Stimulated activated CD8-positive, alpha-beta memory T cell treated with anti-CD3 and anti-CD28 coated beads, Interleukin-2, amount 100 ng/mL, for 1 hour (primary cell): ENCODE measurements around the gene FGF1.

Experiments used
- DNase-seq, 2 donors: peaks; one replicate each; pipeline ENCODE4 v3.0.0-alpha.2; 2020; ENCODE audit warnings: low read depth in 2 of 2

The FGF1 gene

DNA sequence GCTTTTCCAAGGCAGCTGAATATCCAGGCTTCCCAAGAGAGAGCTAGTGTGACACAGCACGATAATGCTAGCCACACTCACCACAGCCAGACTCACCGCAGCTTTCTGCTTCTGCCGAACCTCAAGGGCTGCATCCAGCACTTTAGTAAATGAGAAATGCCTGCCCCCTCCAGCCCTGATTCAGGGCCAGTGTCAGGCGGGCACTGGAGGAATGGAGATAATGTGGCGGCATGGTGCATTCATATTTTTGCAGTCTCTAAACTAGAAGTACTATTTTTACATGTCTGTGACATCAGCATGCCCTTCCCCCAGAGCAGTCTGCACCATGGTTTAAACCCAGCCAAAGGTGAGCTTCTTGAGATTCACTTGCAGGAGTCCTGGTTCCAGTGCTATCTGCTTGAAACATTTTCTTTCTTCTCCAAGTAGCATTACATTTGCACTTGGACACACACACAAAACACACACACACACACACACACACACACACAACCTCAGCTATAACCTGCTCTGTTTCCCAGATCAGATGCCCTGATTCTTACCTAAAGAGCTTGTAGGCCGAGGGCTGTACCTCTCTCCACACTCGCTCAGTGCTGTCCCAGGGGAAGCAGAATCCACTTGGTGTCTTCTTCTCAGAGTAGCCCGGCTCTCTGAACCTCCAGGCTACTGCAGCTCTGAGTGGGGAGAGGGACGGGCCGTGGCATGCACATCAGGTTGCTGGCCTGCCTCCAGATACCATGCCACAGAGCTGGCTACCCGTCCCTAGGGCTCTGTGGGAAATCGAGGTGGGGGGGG lies at the start of gene FGF1:
Gene FGF1 (minus strand): TSS at position 673 of the 792 bp plus-strand sequence. CDS start 71,963 bp downstream, outside the sequence.
- no peak for DNase-seq

DNA sequence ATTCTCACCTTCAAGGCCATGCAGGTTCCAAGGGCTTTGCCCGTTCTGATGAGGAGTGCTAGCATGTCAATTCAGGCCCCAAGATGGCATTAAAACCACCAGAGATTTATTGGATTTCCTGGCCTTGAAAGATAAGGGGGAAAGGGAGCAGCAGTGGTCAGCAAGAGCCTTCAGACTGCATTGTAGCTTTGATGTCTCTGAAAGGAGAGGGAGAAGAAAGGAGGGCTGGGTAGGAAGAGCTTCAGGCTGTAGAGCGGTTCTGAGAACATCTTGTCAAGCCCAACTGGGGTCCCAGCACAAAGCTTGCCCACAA lies 41.8 kb upstream of the FGF1 start:
- DNase-seq: no peak

DNA sequence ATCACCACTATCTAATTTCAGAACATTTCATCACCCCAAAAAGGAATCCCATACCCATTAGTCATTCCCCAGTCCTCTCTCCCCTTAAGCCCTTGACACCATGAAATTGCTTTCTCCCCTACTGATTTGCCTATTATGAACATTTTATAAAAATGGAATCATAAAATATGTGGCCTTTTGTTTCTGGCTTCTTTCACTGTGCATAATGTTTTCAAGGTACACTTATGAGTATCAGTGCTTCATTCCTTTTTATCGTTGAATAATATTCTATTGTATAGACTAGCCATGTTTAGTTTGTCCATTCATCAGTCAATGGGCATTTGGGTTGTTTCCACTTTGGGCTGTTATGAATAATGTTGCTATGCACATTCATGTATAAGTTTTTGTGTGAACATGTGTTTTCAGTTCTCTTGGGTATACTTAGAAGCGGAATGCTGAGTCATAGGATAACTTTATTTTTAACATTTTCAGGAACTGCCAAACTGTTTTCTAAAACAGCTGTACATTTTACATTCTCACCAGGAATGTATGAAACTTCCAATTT lies 40.4 kb upstream of the FGF1 start:
- no peak for DNase-seq

DNA sequence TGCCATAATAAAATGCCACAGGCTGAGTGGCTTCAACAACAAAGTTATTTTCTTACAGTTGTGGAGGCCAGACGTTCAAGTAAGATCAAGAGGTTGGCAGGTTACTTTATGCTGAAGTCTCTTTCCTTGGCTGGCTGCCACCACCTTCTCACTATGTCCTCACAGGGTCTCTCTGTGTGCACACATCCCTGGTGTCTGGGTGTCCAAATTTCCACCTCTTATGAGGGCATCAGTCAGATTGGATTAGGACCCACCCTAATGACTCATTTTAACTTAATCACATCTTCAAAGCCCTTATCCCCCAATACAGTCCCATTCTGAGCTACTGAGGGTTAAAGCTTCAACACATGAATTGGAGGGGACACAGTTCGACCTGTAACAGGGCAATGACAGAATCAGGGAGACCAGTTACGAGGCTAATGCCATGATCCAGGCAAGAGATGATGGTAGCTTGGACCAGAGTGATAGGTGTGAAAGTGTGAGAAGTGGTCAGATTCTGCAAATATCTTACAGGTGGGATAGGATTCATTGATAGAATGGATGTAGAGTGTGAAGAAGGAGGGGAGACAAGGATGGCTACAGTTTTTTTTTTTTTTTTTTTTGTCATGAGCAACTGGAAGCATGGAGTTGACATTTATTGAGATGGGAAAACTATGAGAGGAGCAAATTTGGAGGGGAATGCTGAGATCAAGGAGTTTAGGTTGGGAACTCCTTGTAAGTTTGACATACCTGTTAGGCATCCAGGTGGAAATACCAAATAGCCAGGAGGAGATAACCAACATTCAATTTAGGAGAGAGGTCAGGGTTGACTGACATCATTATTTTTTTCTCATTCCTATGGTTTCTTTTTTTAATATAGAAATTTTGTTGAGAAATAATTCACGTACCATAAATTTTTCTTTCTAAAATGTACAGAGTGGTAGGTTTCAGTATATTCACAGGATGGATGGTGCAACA lies 39.6 kb upstream of the FGF1 start:
- no peak for DNase-seq

DNA sequence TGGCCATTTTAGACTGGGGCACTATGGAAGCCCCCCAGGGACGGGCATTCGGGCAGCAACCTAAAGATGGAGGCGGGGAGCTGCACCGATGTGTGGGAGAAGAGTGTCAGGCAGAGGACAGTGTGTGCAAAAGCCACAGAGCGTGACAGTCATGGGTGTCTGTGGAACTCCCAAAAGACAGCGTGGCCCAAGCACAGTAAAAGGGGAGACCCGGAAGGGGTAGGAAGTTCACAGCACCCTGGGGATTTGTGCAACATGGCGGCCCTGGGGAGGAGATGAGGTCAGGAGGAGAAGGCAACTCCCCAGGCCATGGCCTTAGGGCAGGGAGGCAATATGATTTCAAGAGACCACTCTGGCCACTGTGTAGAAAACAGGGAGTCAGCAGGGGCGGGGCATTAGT lies 38.9 kb upstream of the FGF1 start:
- DNase-seq: no peak

DNA sequence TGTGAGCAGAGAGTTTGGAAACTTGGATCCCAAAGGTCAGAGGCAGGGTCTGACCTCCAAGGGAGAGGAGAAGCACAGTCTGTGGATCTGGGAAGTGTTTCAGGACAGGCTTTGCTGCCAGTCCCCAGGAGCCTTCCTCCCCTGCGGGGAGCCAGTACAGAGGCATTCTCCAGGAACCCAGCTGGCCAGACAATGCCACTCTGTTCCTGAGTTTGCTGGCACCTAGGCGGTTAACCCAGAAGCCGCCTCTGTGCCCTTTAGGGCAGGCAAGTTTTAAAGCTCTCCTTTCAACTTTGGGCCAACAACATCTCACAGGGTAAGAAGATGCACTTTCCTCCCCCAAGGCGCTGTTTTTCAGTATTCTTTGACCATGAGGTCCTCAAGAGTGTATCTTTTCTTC lies 37.0 kb upstream of the FGF1 start:
- no peak for DNase-seq

DNA sequence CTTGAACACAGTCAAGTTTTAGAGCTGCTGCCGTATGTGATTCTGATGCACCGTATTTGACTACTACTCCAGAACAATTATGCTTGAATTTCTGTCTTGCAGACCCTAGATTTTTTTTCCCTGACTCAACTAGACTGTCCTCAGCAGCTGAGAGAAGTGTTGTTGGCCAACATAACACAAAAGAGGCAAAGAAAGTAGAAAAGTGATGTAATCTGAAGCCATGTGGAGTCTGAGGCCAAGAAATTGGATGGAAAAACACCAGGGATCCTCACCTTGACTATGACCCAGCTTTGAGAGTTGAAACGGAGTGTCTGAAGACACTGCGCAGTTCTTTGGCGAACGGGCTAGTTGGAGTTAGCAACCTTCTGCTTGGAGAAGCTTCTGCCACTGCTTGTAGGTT lies 36.3 kb upstream of the FGF1 start:
- DNase-seq: no peak

DNA sequence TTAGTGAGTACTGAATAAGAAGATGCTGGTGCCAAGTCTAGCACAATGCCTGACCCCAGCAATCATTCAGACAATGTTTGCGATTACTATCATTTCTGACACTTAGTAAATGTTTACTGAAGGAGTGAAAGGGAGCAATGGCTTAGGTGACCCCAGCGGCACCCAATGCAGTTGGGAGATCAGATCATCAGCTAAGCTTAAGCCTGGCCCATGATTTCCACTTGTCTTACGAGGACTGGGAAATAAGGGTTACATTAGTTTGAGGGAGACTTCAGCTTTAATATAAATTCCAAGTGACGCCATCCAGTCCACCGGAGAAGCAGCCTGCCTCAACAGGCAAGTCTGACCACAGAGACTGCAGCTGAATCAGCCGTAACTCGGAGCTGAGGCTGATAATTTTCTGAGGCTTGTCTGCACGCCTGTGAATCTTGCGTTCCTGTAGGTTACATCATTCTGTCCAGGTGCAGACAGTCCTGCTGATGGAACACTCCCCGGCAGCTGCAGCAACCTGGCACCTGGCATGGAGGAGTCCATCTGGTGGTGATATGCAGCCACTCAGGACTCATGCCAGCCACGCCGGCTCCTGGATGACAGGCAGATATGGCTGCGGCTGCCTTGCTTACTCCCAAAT lies 34.9 kb upstream of the FGF1 start:
- DNase-seq: no peak

DNA sequence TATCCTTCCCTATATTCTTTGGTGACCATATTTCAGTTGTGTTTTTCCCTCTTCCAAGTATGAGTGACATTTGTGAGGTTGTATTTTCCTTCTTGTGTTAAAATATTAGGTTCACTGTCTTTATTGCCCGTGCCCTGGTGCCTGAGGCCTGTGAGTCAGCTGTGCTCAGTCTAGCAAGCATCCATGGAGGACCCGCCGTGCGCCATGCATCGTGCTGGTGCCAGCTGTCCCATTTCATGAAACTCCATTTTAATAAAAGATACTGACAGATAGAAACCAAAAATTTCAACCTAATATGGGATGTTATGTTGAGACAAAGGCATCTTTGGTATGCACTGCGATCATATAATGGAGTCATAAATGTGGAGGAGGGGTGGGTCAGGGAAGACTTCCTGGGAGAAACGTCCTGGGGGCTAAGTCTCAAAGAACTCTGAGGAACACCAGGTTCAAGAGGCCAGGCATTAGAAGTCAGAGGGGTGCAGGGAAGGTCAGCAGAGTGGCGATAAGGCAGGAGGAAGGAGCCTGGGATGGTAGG lies 34.0 kb upstream of the FGF1 start:
- DNase-seq: no peak

DNA sequence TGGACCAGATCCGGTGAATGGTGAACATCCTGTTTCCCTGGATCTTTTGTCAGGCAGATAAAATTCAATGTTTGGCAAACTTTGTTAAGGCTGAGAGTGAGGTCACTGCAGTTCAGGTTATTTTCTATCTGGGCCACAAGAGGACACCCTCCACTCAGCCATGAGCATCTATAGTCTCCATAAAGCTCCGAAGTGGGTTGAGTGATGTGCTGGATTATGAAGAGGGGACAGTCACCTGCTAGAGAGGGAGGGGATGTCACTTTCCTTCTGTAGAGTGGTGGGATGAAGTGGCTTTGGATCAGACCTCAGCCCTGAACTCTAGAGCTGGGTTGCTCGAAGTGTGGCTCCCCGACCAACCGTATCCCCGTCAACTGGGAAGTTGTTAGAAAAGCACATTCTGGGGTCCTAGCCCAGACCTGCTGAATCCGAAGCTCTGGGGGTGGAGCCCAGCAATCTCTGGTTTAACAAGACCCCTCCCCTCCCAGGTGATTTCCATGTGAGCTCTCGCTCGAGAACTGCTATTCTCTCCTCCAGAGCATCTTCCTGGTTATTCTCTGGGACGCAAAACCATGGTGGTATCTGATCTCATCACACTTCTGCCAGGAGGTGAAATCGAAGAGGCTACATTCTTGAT lies 31.8 kb upstream of the FGF1 start:
- DNase-seq: no peak

DNA sequence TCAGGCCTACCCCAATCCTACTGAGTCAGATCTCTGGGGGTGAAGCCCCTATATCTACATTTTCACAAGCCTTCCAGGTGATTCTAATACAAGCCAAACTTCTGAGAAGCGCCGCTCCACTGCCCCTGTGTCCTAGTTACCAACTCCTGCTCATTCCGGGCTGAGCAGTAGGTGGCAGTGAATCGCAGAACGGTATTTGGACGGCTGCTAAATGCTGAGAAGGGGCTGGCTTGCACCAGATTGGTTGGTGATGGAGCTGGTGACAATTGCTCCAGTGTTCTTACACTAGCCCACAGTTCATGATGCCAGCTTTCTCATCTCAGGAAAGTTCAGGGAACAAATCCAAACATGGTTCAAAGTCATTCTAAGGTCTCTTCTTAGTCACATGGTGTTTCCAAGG lies 31.1 kb upstream of the FGF1 start:
- no peak for DNase-seq

DNA sequence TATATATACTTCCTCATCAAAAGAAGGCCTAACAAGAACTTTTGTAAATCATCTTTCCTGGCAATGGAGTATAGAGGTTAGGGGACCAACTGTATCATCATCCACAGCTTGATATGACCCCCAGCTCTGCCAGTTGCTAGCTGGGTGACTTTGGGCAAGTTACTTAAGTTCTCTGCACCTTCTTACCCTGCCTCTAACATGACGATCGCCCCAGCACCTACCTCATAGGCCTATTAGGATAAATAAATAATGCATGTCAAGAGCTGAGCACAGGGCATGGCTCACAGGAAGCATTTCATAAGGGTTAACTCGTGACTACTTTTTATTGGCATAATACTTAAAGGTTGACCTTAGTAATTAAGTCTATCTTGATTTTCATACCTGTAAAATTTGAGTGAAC lies 29.4 kb upstream of the FGF1 start:
- DNase-seq: no peak

DNA sequence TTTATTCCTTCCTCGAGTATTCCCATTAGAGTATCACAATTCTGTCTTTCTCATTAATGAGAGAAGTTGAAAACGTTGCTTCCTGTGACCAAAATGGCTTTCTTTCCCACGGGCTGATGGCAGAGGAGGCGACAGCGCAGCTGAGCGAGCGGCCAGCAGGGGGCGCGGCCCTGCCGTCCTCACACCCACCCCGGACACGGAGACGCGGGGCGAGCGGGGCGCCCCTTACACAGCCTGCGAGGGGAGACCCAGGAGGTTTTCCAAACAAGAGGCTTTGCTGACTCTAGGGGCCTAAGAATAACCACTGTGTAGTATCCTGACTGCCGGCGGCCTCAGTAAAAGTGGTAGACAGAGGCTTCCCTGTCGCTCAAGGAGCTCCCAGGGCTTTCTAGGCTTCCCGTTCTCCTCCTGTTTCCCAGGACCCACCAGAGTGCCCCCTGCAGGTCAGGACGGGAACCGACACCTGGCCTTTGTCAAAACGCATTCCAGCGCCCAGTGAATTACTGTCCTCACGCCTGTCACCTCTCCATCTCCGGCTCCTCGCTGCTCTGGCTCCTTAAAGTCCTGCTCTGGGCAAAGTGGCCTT lies 27.3 kb upstream of the FGF1 start:
- peak; percentile 69 to 76 for DNase-seq

DNA sequence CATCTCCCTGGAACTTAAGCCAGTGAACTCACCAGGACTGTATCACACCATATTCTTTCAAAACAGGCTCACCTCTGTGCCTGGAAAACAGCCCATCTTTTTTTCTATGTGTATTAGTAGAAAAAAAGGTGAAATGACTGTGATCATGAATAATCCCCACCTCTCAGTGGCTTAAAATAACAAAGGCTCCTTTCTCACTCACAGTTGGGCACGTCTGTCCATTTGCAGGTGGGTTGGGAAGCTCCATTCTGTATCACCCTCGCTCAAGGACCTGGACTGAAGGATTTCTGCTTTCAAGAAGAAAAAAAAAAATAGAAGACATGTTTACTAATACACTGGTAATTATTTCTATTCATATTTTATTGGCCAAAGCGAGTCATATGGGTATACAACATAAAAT lies 17.3 kb upstream of the FGF1 start:
- no peak for DNase-seq

DNA sequence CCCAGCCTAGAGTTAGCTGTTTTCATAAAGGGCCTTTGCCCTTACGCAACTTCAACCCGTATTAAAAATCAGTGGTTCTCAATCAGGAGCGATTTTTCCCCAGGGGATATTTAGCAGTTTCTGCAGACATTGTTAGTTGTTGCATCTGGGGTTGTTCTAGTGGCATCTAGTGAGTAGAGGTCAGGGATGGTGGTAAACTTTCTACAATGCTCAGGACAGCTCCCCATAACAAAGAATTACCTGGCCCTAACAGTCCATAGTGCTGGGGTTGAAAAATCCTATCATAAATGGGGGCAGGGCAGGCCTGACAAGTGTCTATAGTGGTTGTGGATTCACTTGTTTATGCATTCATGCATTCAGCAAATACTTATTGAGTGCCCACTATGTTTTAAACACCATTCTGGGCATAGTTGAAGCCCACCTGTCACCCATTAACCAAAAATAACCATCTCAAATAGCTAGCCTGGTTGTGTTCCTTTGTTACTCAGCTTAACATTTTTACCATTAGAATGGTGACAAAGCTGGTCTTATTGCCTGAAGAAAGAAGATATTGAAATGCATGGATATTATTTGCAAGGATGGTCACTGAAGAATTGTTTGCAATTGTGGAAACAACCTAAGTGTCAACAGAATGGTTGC lies 15.9 kb upstream of the FGF1 start:
- DNase-seq: no peak

DNA sequence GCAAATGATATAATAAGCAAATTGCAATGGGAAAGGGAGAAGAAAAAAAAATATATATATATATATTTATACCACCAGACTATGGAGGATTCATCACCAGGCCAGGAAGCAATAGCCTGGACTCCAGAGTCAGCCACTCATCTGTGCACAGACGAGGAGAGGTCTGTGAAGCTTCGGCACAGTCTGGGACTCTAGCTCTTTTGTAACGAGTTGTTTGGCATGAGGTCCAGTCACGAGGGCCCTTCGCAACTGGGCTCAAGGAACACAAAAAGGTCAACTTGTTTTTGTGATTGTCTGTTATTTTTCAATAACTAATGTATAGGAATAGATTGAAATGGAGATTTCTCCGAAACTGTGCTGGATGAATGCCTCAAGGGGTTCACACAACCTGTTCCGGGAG lies 14.7 kb upstream of the FGF1 start:
- no peak for DNase-seq

DNA sequence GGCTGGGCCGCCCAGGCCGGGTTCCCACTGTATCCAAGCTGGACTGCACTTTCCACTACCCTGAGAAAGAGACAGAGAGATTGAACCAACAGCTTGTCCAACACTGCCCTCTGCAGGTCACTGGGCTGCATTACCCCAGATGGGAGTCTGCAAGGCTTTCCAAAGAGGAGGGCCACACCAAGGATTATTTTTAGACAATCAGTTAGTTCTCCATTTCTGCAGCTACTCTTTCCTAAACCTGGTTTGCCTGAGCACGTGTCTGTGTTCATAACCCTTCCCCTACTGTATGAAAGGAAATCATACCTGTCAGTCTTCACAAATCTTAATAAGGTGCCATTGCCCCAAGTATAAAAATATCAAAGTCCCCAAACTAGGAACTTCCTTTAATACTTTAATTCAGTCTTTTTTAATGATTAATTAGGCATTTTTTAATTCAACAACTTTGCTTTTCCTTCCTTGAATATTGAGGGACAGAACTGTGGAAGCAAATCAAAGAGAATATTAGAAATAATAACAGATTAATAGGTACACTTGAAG lies 13.4 kb upstream of the FGF1 start:
- peak; percentile 39 to 53 for DNase-seq

DNA sequence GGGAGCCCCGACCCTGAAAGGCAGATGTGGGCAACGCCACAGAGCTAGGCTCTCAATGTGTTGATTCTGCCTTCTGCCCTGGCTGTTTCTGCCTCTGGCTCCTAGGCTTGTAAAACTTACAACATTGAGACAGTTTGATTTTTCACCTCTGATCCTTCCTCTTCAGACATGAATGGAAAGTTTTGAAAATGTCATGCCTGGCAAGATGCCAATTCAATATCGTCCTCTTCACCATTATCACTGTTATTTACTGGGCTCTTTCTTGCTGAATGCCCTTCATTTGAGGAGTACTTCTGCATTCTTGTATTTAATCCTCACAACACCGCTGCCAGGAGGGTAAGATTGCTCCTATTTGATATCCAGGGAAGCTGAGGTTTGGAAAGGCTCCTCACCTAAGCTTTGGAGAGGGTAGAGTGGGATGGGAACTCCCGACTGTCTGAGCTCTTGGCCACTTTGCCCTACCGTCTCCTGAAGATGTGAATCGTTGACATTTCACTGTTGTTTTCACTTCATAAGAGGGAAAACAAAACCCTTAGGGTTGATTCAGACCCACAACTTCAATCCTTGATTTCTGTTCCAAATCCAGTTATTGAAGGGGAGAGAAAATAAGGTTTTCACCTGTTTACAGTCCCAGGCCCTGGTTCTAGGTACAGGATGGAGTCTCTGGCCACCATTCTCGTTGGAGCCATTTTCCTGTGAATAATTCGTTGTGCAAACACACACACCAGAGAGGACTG lies 12.7 kb upstream of the FGF1 start:
- no peak for DNase-seq

DNA sequence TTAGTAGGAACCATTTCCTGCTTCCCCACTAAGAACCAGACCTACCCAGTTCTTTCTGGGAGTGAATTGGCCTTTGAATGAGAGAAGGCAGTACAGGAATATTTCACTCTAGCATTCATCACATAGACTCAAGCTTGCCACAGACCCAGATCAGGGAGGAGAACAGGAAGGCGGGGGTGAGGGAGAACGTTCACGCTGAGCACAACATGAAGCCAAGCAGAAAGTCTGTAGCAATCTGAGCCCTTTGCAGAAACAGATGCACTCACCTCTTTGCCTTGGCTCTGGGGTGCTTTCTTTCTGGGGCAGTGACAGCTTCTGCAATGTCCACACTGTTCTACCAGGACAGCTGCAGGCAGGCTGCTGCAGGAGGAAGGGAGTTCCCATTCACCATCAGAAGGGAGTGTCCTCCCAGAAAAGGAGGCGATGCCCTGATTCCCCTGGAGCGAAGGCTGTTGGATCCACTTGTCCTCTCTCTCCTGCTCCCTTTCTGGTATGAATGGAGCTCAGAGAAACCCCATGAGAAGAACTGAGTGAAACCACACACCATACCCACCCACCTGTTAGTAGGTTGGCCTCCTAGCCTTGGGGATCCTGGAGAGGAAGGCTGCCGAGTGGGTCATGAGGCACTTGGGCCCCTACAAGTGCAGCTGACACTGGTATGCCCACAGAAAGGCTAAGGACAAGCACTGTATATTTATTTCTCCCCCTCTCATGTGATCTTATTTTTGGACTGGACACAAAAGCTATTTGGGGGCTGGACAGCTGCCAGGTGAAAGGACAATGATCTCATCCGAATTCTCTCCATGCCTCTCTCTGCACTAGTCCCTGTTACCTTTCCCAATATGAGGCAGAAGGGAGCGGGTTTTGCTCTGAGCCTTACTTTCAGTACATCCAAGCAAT lies 11.7 kb upstream of the FGF1 start:
- DNase-seq: no peak
